HTERT RPE-1 (cell line): Measurements from ENCODE around the gene C2orf80.
"Not testable (repeated sequence)": the region's sequence is repeated elsewhere in the genome, so short reads cannot be mapped to it uniquely, and the experiment has no call there.

ENCODE experiments used
- in situ Hi-C: fragments of 300-500 bp; cut with MboI; formaldehyde crosslinking; loops from 4 replicates; pipeline ENCODE4 v1.14.3; 2020; ENCODE audit warnings: low sequenced_read_pairs

Gene C2orf80

GRCh38 chr2:208189810-208190503 lies at the start of gene C2orf80:
C2orf80 (minus strand) TSS chr2:208190030; CDS start chr2:208186986, 3,044 bp downstream.
- in situ Hi-C loops: no loop called here

- in situ Hi-C loops: no loop called here
These were observed 46.0 kb upstream of the C2orf80 start for GRCh38 chr2:208235860-208236259.

GRCh38 chr2:208234786-208235185 lies 45.0 kb upstream of the C2orf80 start:
- in situ Hi-C loops: no loop called here

GRCh38 chr2:208228476-208228875 lies 38.6 kb upstream of the C2orf80 start:
- in situ Hi-C loops: no loop called here

GRCh38 chr2:208227581-208228232 lies 37.9 kb upstream of the C2orf80 start:
- in situ Hi-C loops: no loop called here

- in situ Hi-C loops: no loop called here
These were observed 35.0 kb upstream of the C2orf80 start for GRCh38 chr2:208224802-208225201.

GRCh38 chr2:208222351-208222750 lies 32.5 kb upstream of the C2orf80 start:
- in situ Hi-C loops: no loop called here

GRCh38 chr2:208221873-208222272 lies 32.0 kb upstream of the C2orf80 start:
- in situ Hi-C loops: not testable (repeated sequence)

GRCh38 chr2:208210688-208211451 lies 21.0 kb upstream of the C2orf80 start:
- in situ Hi-C loops: no loop called here

- in situ Hi-C loops: no loop called here
These were observed 18.7 kb upstream of the C2orf80 start for GRCh38 chr2:208208335-208209085.

- in situ Hi-C loops: no loop called here
These were observed 17.9 kb upstream of the C2orf80 start for GRCh38 chr2:208207769-208208168.

GRCh38 chr2:208204166-208204565 lies 14.3 kb upstream of the C2orf80 start:
- in situ Hi-C loops: no loop called here

GRCh38 chr2:208195531-208195930 lies 5.7 kb upstream of the C2orf80 start:
- in situ Hi-C loops: no loop called here

- in situ Hi-C loops: no loop called here
These were observed 2.9 kb upstream of the C2orf80 start for GRCh38 chr2:208192611-208193236.

- in situ Hi-C loops: no loop called here
These were observed 591 bp downstream of the C2orf80 start for GRCh38 chr2:208189069-208189809.

- in situ Hi-C loops: no loop called here
These were observed 2.9 kb downstream of the C2orf80 start for GRCh38 chr2:208186893-208187292.

GRCh38 chr2:208186465-208186864 lies 3.4 kb downstream of the C2orf80 start:
- in situ Hi-C loops: no loop called here

- in situ Hi-C loops: no loop called here
These were observed 5.7 kb downstream of the C2orf80 start for GRCh38 chr2:208183972-208184705.

GRCh38 chr2:208183526-208183925 lies 6.3 kb downstream of the C2orf80 start:
- in situ Hi-C loops: no loop called here
